ENCODE measurements around the gene ITCH. TPM values are rescaled to one million over a fixed set of nuclear protein-coding genes. Genes with fewer than 3 reads are reported as not detected.

Gene ITCH
- total RNA-seq, 1 experiment from 2014 or later = 138 TPM

GRCh38 chr20:34514897-34515483 lies 151.9 kb downstream of the ITCH start:
- Mint-ChIP-seq H3K36me3 (ENCODE audit: insufficient read depth, unreplicated experiment) (peaks cover 93% of the 10 kb centered on the region), H3K27ac (ENCODE audit: unreplicated experiment) (peak overlapping the region; percentile 91), H3K4me1 (ENCODE audit: low read depth, unreplicated experiment) (peaks cover 19% of the 10 kb centered on the region), H3K4me3 (ENCODE audit: unreplicated experiment) (peak overlapping the region; percentile 85), H3K9me3 (ENCODE audit: unreplicated experiment) (no peaks in the 10 kb centered on the region), H3K27me3 (ENCODE audit: insufficient read depth, unreplicated experiment) (no peaks in the 10 kb centered on the region)
- Histone ChIP-seq H3K4me3 (ENCODE audit: low read depth, low read length) (peak overlapping the region; percentile 52), H3K36me3 (ENCODE audit: control insufficient read depth, insufficient read depth, low read length) (no peaks in the 10 kb centered on the region), H3K4me1 (peaks cover 6% of the 10 kb centered on the region), H3K27me3 (replicated peaks; ENCODE audit: control insufficient read depth, insufficient read depth, low read length) (no peaks in the 10 kb centered on the region), H3K9me3 (no peaks in the 10 kb centered on the region)
- no peak for DNase-seq
- no TSS peak for BruUV-seq (replicated peaks)
- TF ChIP-seq CTCF (IDR thresholded peaks at IDR 0.05; ENCODE audit: insufficient read depth in 1 of 2, low read depth in 1 of 2, low read length in 1 of 2, severe bottlenecking in 1 of 2, unreplicated experiment in 1 of 2) = no peak
- ChIA-PET POLR2A (interaction anchor here (0.6 to 2.5 kb wide), 10 partner anchors 11 to 402 kb away, joined by 3 to 21 read pairs (median 9); partner anchors contain the start of genes AHCY, EIF2S2, ITCH and PIGU), CTCF (interaction anchor here (0.6 to 4.4 kb wide), 6 partner anchors 8 to 324 kb away, joined by 3 to 75 read pairs (median 6); no protein-coding TSS in a partner anchor)
- intact Hi-C loops (cut with micrococcal nuclease; ENCODE audit: unreplicated experiment) = loop anchor here (1.0 kb wide), 1 partner anchor 212 kb away; the partner anchor contains the start of gene AHCY

- Histone ChIP-seq H3K4me1 (peaks cover 6% of the 10 kb centered on the region), H3K27me3 (replicated peaks; ENCODE audit: control insufficient read depth, insufficient read depth, low read length) (no peaks in the 10 kb centered on the region), H3K36me3 (ENCODE audit: control insufficient read depth, insufficient read depth, low read length) (no peaks in the 10 kb centered on the region), H3K9me3 (no peaks in the 10 kb centered on the region), H3K4me3 (ENCODE audit: low read depth, low read length) (peak overlapping the region; percentile 52)
- Mint-ChIP-seq H3K27me3 (ENCODE audit: insufficient read depth, unreplicated experiment) (no peaks in the 10 kb centered on the region), H3K4me1 (ENCODE audit: low read depth, unreplicated experiment) (peaks cover 19% of the 10 kb centered on the region), H3K4me3 (ENCODE audit: unreplicated experiment) (peak overlapping the region; percentile 85), H3K36me3 (ENCODE audit: insufficient read depth, unreplicated experiment) (peaks cover 90% of the 10 kb centered on the region), H3K27ac (ENCODE audit: unreplicated experiment) (peak overlapping the region; percentile 91), H3K9me3 (ENCODE audit: unreplicated experiment) (no peaks in the 10 kb centered on the region)
- POLR2A ChIA-PET = interaction anchor here (0.6 to 2.5 kb wide), 17 partner anchors 10 to 523 kb away, joined by 3 to 21 read pairs (median 5); partner anchors contain the start of genes AHCY, EIF2S2, ITCH and PIGU
- TSS peak; percentile 72 for BruUV-seq (replicated peaks)
- intact Hi-C loops (cut with micrococcal nuclease; ENCODE audit: unreplicated experiment) = loop anchor here (1.0 kb wide), 3 partner anchors 10 to 212 kb away; partner anchors contain the start of gene AHCY
- CTCF ChIA-PET = interaction anchor here (0.5 to 4.4 kb wide), 11 partner anchors 23 to 325 kb away, joined by 3 to 75 read pairs (median 4); no protein-coding TSS in a partner anchor
- TF ChIP-seq CTCF (IDR thresholded peaks at IDR 0.05; ENCODE audit: insufficient read depth in 1 of 2, low read depth in 1 of 2, low read length in 1 of 2, severe bottlenecking in 1 of 2, unreplicated experiment in 1 of 2) = no peak
- DNase-seq = peak; percentile 90 to 94
These were observed 152.6 kb downstream of the ITCH start for GRCh38 chr20:34515484-34516246.
